Stimulated activated CD4-positive, alpha-beta T cell treated with anti-CD3 and anti-CD28 coated beads, Interleukin-4, amount 100 ng/mL, for 24 hours (primary cell): ENCODE measurements around the gene ABHD5.
A peak's percentile ranks its signal among the peaks of the same experiment; 100 is the strongest.
"Not testable (repeated sequence)": the region's sequence is repeated elsewhere in the genome, so short reads cannot be mapped to it uniquely, and the experiment has no call there.

Experiments used
- DNase-seq: peaks from one replicate; pipeline ENCODE4 v3.0.0-alpha.2; 2020

The ABHD5 gene

GRCh38 chr3:43690400-43691119, at the start of gene ABHD5:
Gene ABHD5 (plus strand): TSS chr3:43690938. CDS start chr3:43690993, 55 bp downstream.
- DNase-seq = peak; percentile 93

DNA sequence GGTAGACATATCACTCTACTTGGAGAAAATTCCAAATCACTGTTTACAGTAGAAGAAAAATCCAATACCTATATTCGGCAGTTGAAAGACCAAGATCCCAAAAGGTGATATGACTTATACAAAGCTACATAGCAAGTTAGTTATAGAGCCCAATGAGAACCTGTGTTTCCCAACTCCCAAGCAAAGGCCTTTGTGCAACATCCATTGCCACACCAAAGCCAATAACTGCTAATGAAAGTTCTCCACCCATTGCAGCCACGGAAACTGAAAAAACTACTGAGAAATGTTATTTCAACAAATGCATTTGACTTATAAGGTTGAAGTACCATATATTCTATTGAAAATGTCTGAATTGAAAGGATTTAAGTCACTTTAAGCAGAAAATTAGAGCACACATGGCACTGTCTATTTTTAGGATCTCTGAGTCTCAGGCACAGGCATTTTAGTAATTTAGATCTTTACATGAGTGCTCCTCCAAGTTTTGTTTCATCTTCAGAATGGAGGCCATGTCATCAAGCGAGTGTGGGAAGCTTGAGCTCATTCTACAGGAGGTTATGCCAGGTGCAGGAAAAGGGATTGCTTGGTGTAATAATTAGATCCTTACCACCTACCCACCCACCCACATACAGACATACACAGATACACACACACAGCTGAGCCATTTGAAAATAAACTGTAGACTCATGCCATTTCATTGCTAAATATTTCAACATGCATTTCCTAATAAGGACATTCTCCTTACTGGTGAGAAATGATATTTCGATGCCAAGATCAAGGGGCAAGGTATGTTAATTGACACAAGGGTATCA, 49.2 kb upstream of the ABHD5 start:
- DNase-seq = no peak

DNA sequence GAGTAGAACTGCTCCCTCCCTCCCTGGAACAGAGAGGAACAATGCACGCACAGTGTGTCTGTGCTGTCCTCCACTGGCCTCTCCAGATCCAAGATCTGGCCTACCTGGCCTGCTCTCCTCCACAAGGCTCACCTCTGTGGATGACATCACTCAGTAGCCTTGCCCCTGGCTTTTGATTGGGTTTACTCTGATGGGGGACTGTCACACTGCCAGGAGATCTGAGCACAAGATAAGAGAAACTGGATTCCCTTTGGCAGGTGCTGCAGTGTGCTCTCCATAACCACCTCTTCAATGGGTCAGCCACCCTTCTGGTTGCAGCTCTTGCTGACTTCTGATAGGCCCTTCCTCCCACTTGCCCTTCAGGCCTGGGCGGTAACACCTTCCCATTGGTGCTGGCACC, 46.3 kb upstream of the ABHD5 start:
- no peak for DNase-seq

GRCh38 chr3:43647331-43648166, 43.2 kb upstream of the ABHD5 start:
- DNase-seq = no peak

- no peak for DNase-seq
Observed at GRCh38 chr3:43648957-43649356, 41.8 kb upstream of the ABHD5 start.

GRCh38 chr3:43649365-43649968, 41.3 kb upstream of the ABHD5 start:
- DNase-seq = no peak

DNA sequence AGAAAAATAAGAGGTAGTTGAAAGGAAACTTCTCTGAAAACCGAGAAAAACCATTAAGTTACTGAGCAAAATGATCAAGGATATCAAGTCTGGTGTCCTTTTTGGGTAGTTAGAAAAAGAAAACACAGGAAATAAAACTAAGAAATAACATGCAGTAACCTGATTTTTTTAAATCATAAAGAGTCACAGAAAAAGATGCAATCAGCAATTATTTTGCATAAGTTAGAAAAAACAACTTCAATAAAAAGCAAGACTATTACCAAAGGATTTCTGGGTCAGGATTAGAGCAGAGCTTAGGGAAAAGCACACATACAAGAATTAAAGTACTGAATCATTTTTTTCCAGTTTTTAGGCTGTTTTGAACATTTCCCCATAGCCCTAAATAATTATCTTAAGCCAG, 40.4 kb upstream of the ABHD5 start:
- DNase-seq = no peak

GRCh38 chr3:43656390-43656789, 34.3 kb upstream of the ABHD5 start:
- DNase-seq = not testable (repeated sequence)

GRCh38 chr3:43659250-43659880, 31.4 kb upstream of the ABHD5 start:
- DNase-seq = no peak

- not testable (repeated sequence) for DNase-seq
Observed at GRCh38 chr3:43661376-43661775, 29.4 kb upstream of the ABHD5 start.

GRCh38 chr3:43665011-43665410, 25.7 kb upstream of the ABHD5 start:
- DNase-seq = not testable (repeated sequence)

GRCh38 chr3:43670635-43671522, 19.9 kb upstream of the ABHD5 start:
- DNase-seq = no peak

GRCh38 chr3:43674345-43675085, 16.2 kb upstream of the ABHD5 start:
- no peak for DNase-seq

GRCh38 chr3:43675593-43675992, 15.1 kb upstream of the ABHD5 start:
- DNase-seq = no peak

- DNase-seq = no peak
Observed at GRCh38 chr3:43676441-43676840, 14.3 kb upstream of the ABHD5 start.

GRCh38 chr3:43678375-43678774, 12.4 kb upstream of the ABHD5 start:
- not testable (repeated sequence) for DNase-seq

- not testable (repeated sequence) for DNase-seq
Observed at GRCh38 chr3:43678887-43679449, 11.8 kb upstream of the ABHD5 start.

GRCh38 chr3:43680857-43681256, 9.9 kb upstream of the ABHD5 start:
- DNase-seq = not testable (repeated sequence)

GRCh38 chr3:43684944-43685343, 5.8 kb upstream of the ABHD5 start:
- no peak for DNase-seq

GRCh38 chr3:43685921-43686320, 4.8 kb upstream of the ABHD5 start:
- no peak for DNase-seq
